SKM-1 (cell line): ENCODE measurements around the gene KRTAP3-2.

Source experiments
- DNase-seq: peaks from one replicate; lab custom pipeline; 2025; ENCODE audit not compliant: unreplicated experiment; lab: John Stamatoyannopoulos, UW

The KRTAP3-2 gene

GRCh38 chr17:40974366-40974765, 25.3 kb downstream of the KRTAP3-2 start:
- no peak for DNase-seq

GRCh38 chr17:40967582-40967981, 32.1 kb downstream of the KRTAP3-2 start:
- DNase-seq, result no peak

- DNase-seq, result no peak
These were observed 32.9 kb downstream of the KRTAP3-2 start, which contains the start of gene KRT39 for GRCh38 chr17:40966848-40967247. KRT39 (minus strand) TSS chr17:40966948; CDS start chr17:40966856, 92 bp downstream.

GRCh38 chr17:40963838-40964237, 35.9 kb downstream of the KRTAP3-2 start:
- DNase-seq, result no peak

GRCh38 chr17:40962059-40962561, 37.6 kb downstream of the KRTAP3-2 start:
- DNase-seq, result no peak

GRCh38 chr17:40961591-40961990, 38.1 kb downstream of the KRTAP3-2 start:
- no peak for DNase-seq

- no peak for DNase-seq
These were observed 39.6 kb downstream of the KRTAP3-2 start for GRCh38 chr17:40960144-40960543.

- no peak for DNase-seq
These were observed 41.4 kb downstream of the KRTAP3-2 start for GRCh38 chr17:40958086-40958953.

GRCh38 chr17:40956401-40957254, 43.1 kb downstream of the KRTAP3-2 start:
- no peak for DNase-seq

- DNase-seq, result no peak
These were observed 45.8 kb downstream of the KRTAP3-2 start for GRCh38 chr17:40953881-40954280.

GRCh38 chr17:40952661-40953060, 47.0 kb downstream of the KRTAP3-2 start:
- DNase-seq, result no peak

GRCh38 chr17:40952154-40952553, 47.6 kb downstream of the KRTAP3-2 start:
- no peak for DNase-seq

- no peak for DNase-seq
These were observed 48.6 kb downstream of the KRTAP3-2 start for GRCh38 chr17:40951011-40951622.

GRCh38 chr17:40950176-40950575, 49.5 kb downstream of the KRTAP3-2 start:
- DNase-seq, result no peak

GRCh38 chr17:40949418-40949817, 50.3 kb downstream of the KRTAP3-2 start:
- DNase-seq, result no peak
